GM21447 (cell line): Measurements from ENCODE around the gene CCDC137.
A peak's percentile ranks its signal among the peaks of the same experiment; 100 is the strongest.
"Not testable (repeated sequence)": the region's sequence is repeated elsewhere in the genome, so short reads cannot be mapped to it uniquely, and the experiment has no call there.

Experiments used
- ATAC-seq: cut with Tn5 transposase; IDR thresholded peaks from one replicate; pipeline ENCODE4 v1.9.1; 2021; ENCODE audit not compliant: unreplicated experiment

The CCDC137 gene, protein sequence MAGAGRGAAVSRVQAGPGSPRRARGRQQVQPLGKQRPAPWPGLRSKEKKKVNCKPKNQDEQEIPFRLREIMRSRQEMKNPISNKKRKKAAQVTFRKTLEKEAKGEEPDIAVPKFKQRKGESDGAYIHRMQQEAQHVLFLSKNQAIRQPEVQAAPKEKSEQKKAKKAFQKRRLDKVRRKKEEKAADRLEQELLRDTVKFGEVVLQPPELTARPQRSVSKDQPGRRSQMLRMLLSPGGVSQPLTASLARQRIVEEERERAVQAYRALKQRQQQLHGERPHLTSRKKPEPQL

DNA sequence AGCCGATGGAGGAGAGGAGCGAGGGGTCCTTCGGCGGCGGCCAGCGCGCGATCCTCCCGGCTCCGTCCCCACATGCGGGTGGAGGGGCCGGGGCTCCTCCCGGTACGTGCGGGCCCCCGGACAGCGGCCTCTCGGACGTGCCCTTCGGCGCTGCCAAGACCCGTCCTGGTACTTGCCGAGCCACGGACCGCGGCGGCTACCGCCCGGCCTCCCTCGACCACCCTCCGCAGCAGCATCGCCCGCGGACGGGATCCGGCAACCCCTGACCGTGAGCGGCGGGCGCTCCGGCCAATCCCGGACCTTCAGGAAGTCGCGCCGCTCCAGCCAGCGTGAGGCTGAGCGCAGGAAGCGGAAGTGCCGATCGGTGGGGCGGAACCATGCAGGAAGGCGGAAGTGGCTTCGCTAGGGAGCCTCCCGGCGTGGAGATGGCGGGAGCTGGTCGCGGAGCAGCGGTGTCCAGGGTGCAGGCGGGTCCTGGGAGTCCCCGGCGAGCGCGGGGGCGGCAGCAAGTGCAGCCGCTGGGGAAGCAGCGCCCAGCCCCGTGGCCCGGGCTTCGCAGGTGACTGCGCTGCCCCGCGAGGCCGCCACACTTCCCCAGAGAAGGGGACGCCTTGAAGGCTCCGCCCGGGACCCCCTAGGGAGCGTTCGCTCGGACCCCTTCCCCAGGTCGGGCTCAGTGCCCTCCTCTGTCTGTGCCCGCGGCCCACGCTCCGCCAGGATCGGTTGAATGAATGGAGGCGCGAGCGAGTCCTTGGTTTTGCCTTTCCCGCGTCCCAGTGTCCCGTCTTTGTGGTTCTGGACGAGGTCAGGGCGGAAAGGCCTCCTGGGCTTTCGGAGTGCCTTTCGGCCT lies at the start of gene CCDC137, which contains the start of gene OXLD1:
TSS of gene CCDC137 (plus strand) at position 396 of the 850 bp plus-strand sequence. CDS start at position 426, 30 bp downstream.
TSS of gene OXLD1 (minus strand) at position 264 of the 850 bp plus-strand sequence. CDS start at position 236, 28 bp downstream.
- peak; percentile 88 for ATAC-seq

GRCh38 chr17:81616877-81617276 lies 49.7 kb upstream of the CCDC137 start:
- ATAC-seq: no peak

DNA sequence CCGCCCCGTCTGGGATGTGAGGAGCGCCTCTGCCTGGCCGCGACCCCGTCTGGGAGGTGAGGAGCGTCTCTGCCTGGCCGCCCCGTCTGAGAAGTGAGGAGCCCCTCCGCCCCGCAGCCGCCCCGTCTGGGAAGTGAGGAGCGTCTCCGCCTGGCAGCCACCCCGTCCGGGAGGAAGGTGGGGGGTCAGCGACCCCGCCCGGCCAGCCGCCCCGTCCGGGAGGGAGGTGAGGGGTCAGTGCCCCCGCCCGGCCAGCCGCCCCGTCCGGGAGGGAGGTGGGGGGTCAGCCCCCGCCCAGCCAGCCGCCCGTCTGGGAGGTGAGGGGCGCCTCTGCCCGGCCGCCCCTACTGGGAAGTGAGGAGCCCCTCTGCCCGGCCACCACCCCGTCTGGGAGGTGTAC lies 48.2 kb upstream of the CCDC137 start:
- ATAC-seq: not testable (repeated sequence)

- no peak for ATAC-seq
These were observed 44.9 kb upstream of the CCDC137 start for GRCh38 chr17:81621494-81622130.

DNA sequence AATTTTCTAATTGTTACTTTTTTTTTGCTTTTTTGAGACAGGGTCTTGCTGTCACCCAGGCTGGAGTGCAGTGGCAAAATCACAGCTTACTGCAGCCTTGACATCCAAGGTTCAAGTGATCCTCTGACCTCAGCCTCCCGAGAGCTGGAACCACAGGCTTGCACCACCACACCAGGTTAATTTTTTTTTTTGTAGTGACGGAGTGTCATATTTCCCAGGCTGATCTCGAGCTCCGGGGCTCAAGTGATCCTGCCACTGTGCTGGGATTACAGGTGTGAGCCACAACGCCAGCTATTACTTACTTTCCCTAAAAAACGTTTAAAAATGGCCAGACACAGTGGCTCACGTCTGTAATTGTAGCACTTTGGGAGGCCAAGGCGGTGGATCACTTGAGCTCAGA lies 36.3 kb upstream of the CCDC137 start:
- no peak for ATAC-seq

DNA sequence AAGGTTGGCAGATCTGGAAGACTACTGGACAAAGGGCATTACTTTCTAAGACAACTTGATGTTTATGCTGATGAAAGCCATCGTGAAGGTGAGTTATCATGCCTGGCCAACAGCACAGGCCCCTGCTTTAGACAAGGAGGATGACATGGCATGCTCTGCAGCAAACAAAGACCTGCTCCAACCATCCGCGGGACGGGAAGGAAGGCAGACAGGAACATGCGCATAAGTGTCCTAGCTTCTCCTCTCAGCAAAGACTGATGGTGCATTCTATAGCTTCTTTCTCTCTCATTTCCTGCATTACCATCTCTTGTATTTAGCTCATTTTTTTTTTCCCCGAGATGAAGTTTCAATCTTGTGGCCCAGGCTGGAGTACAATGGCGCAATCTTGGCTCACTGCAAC lies 35.1 kb upstream of the CCDC137 start:
- no peak for ATAC-seq

DNA sequence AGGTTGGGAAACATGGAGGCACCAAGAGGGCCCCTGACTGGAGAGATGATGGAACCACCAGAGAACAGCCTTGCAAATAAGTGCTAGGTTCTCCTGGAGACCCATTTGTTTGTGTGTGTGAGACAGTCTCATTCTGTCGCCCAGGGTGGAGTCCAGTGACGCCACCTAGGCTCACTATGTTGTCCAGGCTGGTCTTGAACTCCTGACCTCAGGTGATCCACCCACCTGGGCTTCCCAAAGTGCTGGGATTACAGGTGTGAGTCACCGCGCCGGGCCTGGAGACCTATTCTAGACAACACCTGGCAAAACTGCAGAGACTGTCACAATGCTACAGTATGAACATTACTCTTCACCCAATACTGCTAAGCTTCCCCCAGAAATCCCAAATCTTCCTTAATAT lies 31.1 kb upstream of the CCDC137 start:
- ATAC-seq: no peak

- ATAC-seq: no peak
These were observed 30.5 kb upstream of the CCDC137 start for GRCh38 chr17:81635973-81636504.

GRCh38 chr17:81636505-81637288 lies 29.8 kb upstream of the CCDC137 start, which contains the start of the genes NPLOC4 and TSPAN10:
Gene NPLOC4, minus strand, starts transcription at chr17:81637112. Its CDS starts 182 bp downstream, at chr17:81636930.
Gene TSPAN10, plus strand, starts transcription at chr17:81637196. Its CDS starts 5,217 bp downstream, at chr17:81642413.
- no peak for ATAC-seq

DNA sequence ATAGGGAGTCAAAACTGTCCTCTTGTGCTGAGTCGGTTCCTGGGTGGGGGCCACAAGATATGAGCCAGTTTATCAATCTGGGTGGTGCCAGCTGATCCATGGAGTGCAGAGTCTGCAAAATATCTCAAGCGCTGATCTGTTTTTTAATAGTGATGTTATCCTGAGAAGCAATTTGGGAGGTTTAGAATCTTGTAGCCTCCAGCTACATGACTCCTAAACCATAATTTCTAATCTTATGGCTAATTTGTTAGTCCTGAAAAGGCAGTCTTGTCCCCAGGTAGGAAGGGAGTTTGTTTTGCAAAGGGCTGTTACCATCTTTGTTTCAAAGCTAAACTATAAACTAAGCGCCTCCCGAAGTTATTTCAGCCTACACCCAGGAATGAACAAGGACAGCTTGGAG lies 27.9 kb upstream of the CCDC137 start:
- no peak for ATAC-seq

- no peak for ATAC-seq
These were observed 26.5 kb upstream of the CCDC137 start for GRCh38 chr17:81640011-81640410.

DNA sequence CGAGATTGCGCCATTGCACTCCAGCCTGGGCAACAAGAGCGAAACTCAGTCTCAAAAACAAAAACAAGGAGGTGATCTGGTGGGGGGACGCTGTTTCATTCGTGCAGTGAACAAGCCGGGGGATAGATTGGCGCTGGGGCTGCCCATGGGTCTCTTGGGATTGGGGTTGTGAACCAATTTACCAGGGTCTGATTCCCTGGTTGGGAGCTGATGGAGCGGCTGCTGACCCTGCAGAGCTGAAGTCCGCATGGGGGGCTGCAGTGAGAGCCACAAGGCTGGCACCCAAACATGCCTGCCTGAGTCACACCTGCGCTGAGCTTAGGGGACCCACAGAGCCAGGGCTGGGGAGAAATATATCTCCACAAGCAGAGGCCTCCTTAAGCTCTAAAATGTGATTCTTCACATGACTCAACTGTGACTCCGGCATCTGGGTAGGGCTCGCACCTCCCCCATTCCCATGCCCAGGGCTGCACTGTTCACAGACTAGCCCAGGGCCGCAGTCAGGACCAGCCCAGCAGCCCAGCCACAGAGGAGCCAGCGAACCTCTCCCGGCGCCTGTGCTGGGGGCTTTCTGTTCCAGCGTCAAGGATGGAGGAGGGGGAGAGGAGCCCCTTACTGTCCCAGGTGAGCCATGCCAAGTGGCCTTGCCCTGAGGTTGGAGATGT lies 24.6 kb upstream of the CCDC137 start:
- ATAC-seq: no peak

DNA sequence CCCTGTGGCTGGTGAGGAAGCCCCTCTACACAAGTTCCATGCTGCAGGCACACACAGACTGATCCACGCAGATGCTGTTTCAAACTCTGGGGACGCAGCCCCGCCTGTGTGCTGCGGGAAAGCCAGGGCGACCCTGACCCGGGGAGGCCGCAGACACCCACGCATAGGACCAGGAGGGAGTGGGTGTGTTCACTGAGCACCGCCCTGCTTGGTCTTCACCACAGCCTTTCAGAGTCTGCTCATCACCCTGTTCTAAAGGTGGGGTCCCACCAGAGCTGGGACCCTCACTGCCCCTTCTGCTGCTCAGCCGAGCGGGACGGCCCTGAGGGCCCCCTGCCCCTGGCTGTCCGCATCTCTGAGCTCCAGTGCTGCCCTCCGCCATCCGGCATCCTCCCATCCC lies 22.0 kb upstream of the CCDC137 start:
- no peak for ATAC-seq

DNA sequence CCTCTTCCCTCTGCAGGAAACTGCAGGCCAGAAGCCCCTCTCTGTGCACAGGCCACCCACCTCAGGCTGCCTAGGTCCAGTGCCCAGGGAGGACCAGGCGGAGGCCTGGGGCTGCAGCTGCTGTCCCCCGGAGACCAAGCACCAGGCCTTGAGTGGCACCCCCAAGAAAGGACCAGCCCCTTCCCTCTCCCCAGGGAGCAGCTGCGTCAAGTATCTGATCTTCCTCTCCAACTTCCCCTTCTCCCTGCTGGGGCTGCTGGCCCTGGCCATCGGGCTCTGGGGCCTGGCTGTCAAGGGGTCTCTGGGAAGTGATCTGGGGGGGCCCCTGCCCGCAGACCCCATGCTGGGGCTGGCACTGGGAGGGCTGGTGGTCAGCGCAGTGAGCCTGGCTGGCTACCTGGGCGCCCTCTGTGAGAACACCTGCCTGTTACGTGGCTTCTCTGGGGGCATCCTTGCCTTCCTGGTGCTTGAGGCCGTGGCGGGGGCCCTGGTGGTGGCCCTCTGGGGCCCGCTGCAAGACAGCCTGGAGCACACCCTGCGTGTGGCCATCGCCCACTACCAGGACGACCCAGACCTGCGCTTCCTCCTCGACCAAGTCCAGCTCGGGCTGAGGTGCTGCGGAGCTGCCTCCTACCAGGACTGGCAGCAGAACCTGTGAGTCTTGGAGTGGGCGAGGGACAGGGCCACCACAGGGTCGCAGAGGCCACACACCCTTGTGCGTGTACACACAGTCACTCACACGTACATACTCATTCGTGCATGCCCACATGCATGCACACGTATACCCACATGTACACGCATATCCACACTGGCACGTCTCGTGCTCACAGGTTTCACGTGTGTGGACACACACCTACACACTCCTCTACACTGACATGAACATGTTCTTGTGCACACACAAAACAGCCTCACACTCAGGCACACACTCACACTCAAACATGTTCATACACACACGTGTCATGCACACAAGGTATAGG lies 21.3 kb upstream of the CCDC137 start:
- ATAC-seq: no peak

- no peak for ATAC-seq
These were observed 19.5 kb upstream of the CCDC137 start for GRCh38 chr17:81646869-81647600.

DNA sequence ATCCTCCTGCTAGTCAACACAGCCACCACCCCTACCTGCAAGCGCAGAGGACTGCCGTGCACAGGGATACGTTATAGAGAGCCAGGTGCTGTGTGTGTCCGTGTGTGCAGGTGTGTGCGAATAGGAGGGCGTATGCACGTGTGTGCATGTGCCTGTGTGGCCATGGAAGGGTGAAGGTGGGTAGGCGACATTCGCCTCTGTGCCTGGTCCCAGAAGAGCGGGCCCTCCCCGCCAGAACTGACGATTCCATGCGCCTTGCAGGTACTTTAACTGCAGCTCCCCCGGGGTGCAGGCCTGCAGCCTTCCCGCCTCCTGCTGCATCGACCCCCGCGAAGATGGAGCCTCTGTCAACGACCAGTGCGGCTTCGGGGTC lies 18.9 kb upstream of the CCDC137 start:
- ATAC-seq: no peak

DNA sequence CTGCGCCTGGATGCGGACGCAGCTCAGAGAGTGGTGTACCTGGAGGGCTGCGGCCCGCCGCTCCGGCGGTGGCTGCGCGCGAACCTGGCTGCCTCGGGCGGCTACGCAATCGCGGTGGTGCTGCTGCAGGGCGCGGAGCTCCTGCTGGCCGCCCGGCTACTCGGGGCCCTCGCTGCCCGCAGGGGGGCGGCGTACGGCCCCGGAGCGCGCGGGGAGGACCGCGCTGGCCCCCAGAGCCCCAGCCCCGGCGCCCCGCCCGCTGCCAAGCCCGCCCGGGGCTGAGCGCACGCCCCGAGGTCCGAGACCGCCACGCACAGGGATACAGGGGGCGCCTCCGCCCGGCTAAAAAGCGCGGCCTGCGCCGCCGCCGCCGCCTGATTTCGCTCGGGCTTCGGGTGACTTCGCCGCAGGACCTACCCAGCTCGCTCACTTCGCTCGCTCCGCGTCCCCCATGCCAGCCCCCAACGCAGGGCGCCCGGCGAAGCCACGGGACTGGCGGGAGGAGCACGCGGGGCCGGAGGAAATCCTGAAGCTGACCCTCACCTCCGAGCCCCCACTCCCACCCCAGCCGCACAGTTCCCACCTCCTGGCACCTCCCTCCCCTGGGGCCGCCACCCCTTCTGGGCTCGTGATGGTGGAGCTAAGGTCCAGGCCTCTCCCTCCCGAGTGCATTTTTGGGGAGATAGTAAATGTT lies 18.4 kb upstream of the CCDC137 start:
- ATAC-seq: no peak

GRCh38 chr17:81648707-81649085 lies 17.8 kb upstream of the CCDC137 start:
- no peak for ATAC-seq
